Stimulated activated CD8-positive, alpha-beta memory T cell treated with anti-CD3 and anti-CD28 coated beads, Interleukin-2, amount 100 ng/mL, for 1 hour (primary cell): ENCODE results near the gene SKIDA1.

Experiments
- DNase-seq, 2 donors: peaks; one replicate each; pipeline ENCODE4 v3.0.0-alpha.2; 2020; ENCODE audit warnings: low read depth in 2 of 2

Gene SKIDA1

GRCh38 chr10:21517134-21518031 is 8.1 kb downstream of the SKIDA1 start:
- DNase-seq = no peak

- DNase-seq = no peak
Measured at GRCh38 chr10:21516242-21517131, 9.0 kb downstream of the SKIDA1 start.

- DNase-seq = no peak
Measured at GRCh38 chr10:21515361-21516241, 9.9 kb downstream of the SKIDA1 start.

- DNase-seq = no peak
Measured at GRCh38 chr10:21514818-21515351, 10.6 kb downstream of the SKIDA1 start.

- DNase-seq = no peak
Measured at GRCh38 chr10:21514129-21514817, 11.2 kb downstream of the SKIDA1 start.

GRCh38 chr10:21513405-21513788 is 12.1 kb downstream of the SKIDA1 start:
- no peak for DNase-seq

GRCh38 chr10:21512573-21513404 is 12.7 kb downstream of the SKIDA1 start:
- DNase-seq = no peak

- no peak for DNase-seq
Measured at GRCh38 chr10:21511946-21512572, 13.4 kb downstream of the SKIDA1 start.

- DNase-seq = no peak
Measured at GRCh38 chr10:21511095-21511570, 14.3 kb downstream of the SKIDA1 start.

GRCh38 chr10:21510241-21511094 is 15.0 kb downstream of the SKIDA1 start:
- DNase-seq = no peak

GRCh38 chr10:21509341-21510240 is 15.9 kb downstream of the SKIDA1 start:
- no peak for DNase-seq

- no peak for DNase-seq
Measured at GRCh38 chr10:21508706-21509331, 16.7 kb downstream of the SKIDA1 start.

- no peak for DNase-seq
Measured at GRCh38 chr10:21507150-21507549, 18.3 kb downstream of the SKIDA1 start.

- DNase-seq = no peak
Measured at GRCh38 chr10:21506351-21506750, 19.1 kb downstream of the SKIDA1 start.

GRCh38 chr10:21505711-21506278 is 19.7 kb downstream of the SKIDA1 start:
- DNase-seq = no peak

GRCh38 chr10:21503542-21503941 is 21.9 kb downstream of the SKIDA1 start:
- DNase-seq = no peak
